CD4-positive, alpha-beta T cell treated with Interleukin-4 for 4 hours (primary cell): ENCODE data around the gene PCBP2.

Experiments used
- DNase-seq: peaks from one replicate; pipeline ENCODE4 v3.0.0-alpha.2; 2020

The PCBP2 gene

GRCh38 chr12:53513712-53514410 lies 62.0 kb downstream of the PCBP2 start:
- DNase-seq, result no peak

- no peak for DNase-seq
Observed at GRCh38 chr12:53514628-53515290, 62.9 kb downstream of the PCBP2 start.

- no peak for DNase-seq
Observed at GRCh38 chr12:53515291-53515680, 63.4 kb downstream of the PCBP2 start.

DNA sequence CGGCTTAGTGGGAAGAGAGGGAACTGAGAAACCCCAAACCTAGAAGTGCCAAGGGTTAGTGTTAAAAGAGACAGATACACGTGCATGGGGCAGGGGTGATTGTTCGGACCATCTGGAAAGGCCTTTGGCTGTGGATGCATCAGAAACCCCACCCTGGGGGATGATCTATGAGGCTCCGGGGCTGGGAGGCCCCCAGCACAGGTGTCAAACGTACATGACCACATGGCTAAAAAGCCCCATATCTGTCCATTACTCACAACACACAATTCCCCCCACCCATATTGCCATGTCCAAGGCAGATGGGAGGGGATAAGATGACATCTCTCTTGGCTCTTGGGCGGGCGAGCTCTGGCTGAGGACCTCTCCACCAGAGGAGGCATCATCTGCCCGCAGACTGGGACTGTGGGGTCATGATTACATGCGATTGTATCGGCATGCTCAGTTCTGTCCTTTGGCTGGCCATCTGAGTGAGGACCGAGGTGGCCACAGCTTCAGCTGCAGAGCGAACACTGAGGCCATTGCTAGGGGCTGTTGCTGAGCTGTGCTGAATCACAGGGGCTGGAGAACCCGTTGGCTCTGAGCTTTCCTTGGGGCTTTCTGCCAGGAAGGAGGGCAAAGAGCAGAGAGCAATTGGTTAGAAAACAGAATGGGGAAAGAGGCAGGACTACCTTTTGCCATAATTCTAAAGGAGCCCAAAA lies 65.0 kb downstream of the PCBP2 start:
- DNase-seq, result no peak

DNA sequence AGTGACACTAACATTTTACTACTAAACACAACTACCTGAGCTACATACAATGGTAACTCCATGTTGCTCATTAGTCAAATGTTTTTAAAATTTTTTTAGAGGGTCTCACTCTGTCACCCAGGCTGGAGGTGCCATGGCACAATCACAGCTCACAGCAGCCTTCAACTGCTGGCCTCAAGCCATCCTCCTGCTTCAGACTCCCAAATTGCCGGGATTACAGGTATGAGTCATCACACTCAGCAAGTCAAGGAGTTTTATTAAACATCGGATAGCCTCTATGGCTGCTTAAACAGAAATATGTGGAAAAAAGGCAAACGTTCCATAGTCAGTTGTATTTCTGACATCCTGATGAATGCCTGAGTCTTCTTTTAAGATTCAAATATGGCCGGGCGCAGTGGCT lies 66.5 kb downstream of the PCBP2 start:
- no peak for DNase-seq

DNA sequence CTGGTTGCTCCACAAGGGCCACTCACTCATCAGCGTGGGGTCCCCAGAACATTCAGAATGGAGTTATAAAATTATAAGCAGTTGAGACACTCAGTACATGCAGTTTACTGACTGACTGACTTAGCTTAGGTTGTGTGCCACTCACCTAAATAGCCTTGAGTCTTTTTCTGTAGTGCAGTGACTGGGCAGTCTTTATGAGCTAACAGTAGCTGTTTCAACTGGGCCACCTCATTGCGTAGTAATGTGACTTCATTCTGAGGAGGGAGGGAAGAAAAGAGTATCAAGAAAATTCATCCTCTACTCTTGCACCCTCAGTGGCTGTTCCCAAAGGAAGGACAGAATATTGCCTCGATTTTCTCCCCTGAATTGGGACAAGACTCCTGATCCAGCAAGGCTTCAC lies 71.2 kb downstream of the PCBP2 start:
- no peak for DNase-seq

DNA sequence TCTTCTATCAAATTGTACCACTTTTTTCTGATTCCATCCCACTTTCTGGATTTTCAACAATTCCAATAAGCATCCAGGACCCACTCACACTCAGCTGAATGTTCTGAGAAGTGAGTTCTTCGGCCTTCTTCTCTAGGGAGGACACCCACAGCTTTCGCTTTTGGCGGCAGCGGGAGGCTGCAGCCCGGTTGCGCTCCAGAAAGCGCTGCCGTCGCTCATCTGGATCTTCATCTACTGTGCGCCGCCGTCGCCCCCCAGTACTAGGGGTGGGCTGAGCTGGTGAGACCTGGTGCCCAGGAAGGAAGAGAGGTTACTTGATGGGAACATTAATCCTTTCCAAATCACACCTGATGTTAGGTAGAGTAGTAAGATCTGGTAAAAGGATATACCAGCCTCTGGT lies 72.6 kb downstream of the PCBP2 start:
- DNase-seq, result no peak

- DNase-seq, result no peak
Observed at GRCh38 chr12:53530061-53530460, 78.2 kb downstream of the PCBP2 start.
